PC-9 (cell line): Measurements from ENCODE around the gene THBS3.

Source experiments
- CTCF ChIP-seq: fragments of 200-600 bp; sonication (generic); conservative IDR thresholded peaks from 2 replicates; pipeline ENCODE4 v1.6.1; 2017; ENCODE audit warnings: mixed run types, antibody characterized with exemption, mild to moderate bottlenecking, moderate library complexity
- EZH2 ChIP-seq: fragments of 200-600 bp; sonication (generic); IDR thresholded peaks from 2 replicates; pipeline ENCODE4 v1.8.0; 2017; ENCODE audit warnings: antibody characterized with exemption, low read depth

- TF ChIP-seq CTCF, result no peak
- no peak for TF ChIP-seq EZH2
These were observed 37.5 kb downstream of the THBS3 start for GRCh38 chr1:155170101-155170785.
